Measurements from ENCODE around the gene RIF1.

The RIF1 gene

DNA sequence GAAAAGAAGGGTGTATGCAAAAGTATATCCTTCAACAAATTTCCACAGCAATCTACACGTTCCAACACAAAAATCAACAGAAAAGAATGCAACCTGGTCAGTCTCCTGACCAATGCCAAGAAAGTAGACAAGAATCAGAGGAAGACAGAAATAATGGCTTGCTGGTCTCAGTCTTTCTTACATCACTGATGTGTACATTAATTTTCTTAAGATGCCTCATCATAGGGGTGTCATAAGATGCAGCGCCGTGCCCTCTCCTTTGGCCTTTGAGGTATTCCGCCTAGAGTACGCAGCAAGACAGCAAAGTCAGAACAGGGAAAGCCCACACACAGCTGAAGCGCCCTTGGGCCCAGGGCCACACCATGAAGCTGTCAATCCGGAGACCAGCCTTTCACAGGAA, 112.9 kb downstream of the RIF1 start:
- no peak for DNase-seq

DNA sequence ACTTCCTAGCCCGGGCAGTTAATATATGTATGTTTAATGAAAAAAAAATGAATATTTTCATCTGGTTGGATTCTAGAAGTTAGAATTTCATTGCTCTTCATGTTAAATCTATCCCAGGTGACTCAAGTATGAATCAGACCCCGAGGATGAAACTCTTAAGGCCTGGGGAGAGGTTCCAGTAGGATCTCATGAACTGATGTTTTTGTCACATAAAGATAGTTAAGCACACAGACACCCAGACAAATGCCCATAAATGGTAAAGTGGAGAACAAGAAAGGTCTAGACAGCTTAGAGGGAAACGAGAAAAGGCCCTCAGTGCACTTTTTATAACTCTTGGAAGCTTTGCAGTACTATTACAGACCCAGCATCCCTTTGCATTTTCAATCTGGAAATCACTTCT, 114.1 kb downstream of the RIF1 start:
- DNase-seq, result no peak

DNA sequence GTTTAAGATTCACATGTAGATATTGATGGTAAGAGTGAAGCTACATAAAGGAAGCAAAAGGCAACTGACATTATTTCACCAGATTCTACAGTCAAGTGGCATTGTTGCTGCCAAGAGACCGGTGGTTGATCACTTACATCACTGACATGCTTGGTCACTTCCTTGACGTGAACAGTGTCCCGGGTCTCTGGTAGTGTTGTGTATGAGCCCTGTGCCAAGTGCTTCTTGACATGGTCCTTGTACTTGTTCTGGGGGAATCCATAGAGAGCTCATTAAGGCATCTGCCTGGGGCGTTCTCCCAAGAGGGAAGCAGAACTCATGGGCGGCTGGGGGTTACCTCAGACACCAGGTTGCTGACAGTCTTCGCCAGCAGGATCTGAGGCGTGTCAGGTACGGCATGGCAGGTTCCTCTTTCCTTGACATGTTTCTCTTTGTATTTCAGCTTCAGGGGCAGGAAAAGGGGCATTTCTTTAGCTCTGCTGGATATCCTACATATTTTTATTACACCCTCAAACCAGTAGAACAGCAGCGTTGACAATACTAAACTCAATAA, 116.2 kb downstream of the RIF1 start:
- no peak for DNase-seq

DNA sequence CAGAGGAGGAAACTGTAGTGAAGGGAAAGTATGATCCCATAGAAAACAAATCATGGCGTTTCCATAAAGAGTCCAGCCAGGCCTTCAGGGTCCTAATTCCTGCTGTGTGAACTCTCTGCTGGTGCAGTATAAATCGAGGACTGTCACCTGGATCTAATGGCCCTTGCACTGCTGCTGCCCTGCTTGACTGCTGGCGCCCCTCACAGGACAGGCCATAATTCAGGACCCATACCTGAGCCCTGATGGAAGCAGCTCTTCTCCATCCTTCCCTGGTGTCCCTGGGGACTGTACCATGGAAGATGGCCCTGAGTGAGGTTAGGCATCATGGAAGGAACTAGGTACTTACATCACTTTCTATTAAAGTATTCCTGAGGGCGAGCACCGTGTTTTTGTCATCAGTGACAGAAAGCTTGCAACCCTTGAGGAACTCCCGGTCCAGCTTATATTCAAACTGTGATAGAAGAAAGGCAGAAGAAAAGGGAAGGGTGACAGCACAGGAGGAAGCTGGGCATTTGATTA, 116.9 kb downstream of the RIF1 start:
- no peak for DNase-seq
